ENCODE measurements around the gene CHPT1.

Gene CHPT1

DNA sequence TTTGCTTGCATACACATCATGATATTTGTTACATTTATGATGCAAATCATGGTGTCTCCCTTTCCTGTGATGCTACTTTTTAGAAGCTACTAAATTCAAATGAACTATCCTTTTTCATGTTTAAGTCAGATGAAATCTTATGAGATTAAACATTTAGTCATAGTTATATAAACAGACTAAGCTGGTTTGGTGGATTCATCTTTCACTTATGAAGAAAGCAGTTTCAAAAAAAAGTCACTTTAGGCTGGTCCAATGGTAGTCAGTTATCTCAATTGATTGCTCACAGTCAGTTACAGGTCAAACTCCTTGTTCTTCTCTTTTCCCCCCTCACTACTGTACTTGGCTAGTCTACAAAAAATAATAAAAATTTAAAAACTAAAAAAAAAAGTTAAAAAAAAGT, 22.1 kb downstream of the CHPT1 start:
- no peak overlapping the region for H3K27ac ChIP-seq (ENCODE audit: low read depth, low read length, poor library complexity, severe bottlenecking)
- no peaks in the 10 kb centered on the region for H3K9me2 ChIP-seq (ENCODE audit: low read depth, low read length)
- no peaks in the 10 kb centered on the region for H3K27me3 ChIP-seq (ENCODE audit: insufficient read depth, low read length)
- H3F3A ChIP-seq (ENCODE audit: insufficient read depth, low read length), result no peaks in the 10 kb centered on the region
- no peaks in the 10 kb centered on the region for H4K20me1 ChIP-seq (ENCODE audit: insufficient read depth, low read length)
- no peak overlapping the region for H3K9ac ChIP-seq (ENCODE audit: low read length)
- no peak for TF ChIP-seq EZH2 (IDR thresholded peaks at IDR 0.05; ENCODE audit: borderline replicate concordance, low read length)
- TF ChIP-seq, protein P1, sequence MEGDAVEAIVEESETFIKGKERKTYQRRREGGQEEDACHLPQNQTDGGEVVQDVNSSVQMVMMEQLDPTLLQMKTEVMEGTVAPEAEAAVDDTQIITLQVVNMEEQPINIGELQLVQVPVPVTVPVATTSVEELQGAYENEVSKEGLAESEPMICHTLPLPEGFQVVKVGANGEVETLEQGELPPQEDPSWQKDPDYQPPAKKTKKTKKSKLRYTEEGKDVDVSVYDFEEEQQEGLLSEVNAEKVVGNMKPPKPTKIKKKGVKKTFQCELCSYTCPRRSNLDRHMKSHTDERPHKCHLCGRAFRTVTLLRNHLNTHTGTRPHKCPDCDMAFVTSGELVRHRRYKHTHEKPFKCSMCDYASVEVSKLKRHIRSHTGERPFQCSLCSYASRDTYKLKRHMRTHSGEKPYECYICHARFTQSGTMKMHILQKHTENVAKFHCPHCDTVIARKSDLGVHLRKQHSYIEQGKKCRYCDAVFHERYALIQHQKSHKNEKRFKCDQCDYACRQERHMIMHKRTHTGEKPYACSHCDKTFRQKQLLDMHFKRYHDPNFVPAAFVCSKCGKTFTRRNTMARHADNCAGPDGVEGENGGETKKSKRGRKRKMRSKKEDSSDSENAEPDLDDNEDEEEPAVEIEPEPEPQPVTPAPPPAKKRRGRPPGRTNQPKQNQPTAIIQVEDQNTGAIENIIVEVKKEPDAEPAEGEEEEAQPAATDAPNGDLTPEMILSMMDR (IDR thresholded peaks at IDR 0.05; ENCODE audit: low read length), result no peak
- peaks cover 23% of the 10 kb centered on the region for H3K79me2 ChIP-seq (ENCODE audit: insufficient read depth, low read length)
- peaks cover 69% of the 10 kb centered on the region for H3K36me3 ChIP-seq (ENCODE audit: insufficient read depth, low read length)
- no peak overlapping the region for H2AFZ ChIP-seq (ENCODE audit: low read length)
- no peaks in the 10 kb centered on the region for H3K9me3 ChIP-seq (ENCODE audit: low read length)
- no peaks in the 10 kb centered on the region for H3K4me1 ChIP-seq (ENCODE audit: insufficient read depth, low read length, severe bottlenecking)
- no peak overlapping the region for H3K4me3 ChIP-seq (ENCODE audit: low read depth, low read length, poor library complexity, severe bottlenecking)
- H3K4me2 ChIP-seq (ENCODE audit: low read length), result no peak overlapping the region

DNA sequence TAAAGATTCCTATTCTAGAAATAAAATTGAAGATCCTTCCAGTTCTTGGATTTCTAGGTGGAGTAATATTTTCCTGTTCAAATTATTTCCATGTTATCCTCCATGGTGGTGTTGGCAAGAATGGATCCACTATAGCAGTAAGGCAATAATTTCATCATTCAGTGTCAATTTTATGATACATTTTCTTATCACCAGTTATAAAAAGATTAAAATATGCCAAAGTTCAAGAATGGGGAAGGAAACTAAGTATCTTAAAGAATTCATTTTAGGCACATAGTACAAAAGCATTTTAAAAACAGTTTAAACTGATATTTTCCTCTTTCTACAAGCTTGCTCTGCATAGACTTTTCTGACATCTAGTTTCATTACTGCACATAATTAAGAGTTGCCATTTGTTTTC, 22.7 kb downstream of the CHPT1 start:
- Histone ChIP-seq H3K4me1 (ENCODE audit: insufficient read depth, low read length, severe bottlenecking) (no peaks in the 10 kb centered on the region), H3K27ac (ENCODE audit: low read depth, low read length, poor library complexity, severe bottlenecking) (no peak overlapping the region), H3K9me2 (ENCODE audit: low read depth, low read length) (no peaks in the 10 kb centered on the region), H3K9ac (ENCODE audit: low read length) (no peak overlapping the region), H2AFZ (ENCODE audit: low read length) (no peak overlapping the region), H3K4me3 (ENCODE audit: low read depth, low read length, poor library complexity, severe bottlenecking) (no peak overlapping the region), H4K20me1 (ENCODE audit: insufficient read depth, low read length) (no peaks in the 10 kb centered on the region), H3K36me3 (ENCODE audit: insufficient read depth, low read length) (peaks cover 74% of the 10 kb centered on the region), H3K4me2 (ENCODE audit: low read length) (no peak overlapping the region), H3K27me3 (ENCODE audit: insufficient read depth, low read length) (no peaks in the 10 kb centered on the region), H3K79me2 (ENCODE audit: insufficient read depth, low read length) (peaks cover 18% of the 10 kb centered on the region; the same call in 1 of the 2 replicates), H3F3A (ENCODE audit: insufficient read depth, low read length) (no peaks in the 10 kb centered on the region), H3K9me3 (ENCODE audit: low read length) (no peaks in the 10 kb centered on the region)
- TF ChIP-seq, protein P1 (IDR thresholded peaks at IDR 0.05; ENCODE audit: low read length), result no peak
- TF ChIP-seq EZH2 (IDR thresholded peaks at IDR 0.05; ENCODE audit: borderline replicate concordance, low read length), result no peak

DNA sequence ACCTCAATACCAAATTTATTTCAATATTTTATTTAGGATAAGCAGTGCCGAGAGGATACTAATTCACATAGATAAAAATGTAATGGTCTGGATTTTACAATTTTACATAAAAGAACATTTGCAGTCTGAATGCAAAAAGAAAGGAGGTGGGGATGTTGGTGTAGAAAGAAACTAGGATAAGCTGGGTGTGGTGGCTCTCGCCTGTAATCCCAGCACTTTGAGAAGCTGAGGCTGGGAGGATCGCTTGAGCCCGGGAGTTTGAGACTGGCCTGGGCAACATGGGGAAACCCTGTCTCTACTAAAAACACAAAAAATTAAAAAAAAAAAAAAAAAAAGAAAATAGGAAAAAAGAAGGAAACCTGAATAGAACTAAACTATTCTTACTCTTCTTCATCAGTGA, 25.0 kb downstream of the CHPT1 start:
- H3K9me3 ChIP-seq (ENCODE audit: low read length), result no peaks in the 10 kb centered on the region
- H3K4me3 ChIP-seq (ENCODE audit: low read depth, low read length, poor library complexity, severe bottlenecking), result no peak overlapping the region
- no peaks in the 10 kb centered on the region for H3K4me1 ChIP-seq (ENCODE audit: insufficient read depth, low read length, severe bottlenecking)
- H2AFZ ChIP-seq (ENCODE audit: low read length), result no peak overlapping the region
- no peak for TF ChIP-seq EZH2 (IDR thresholded peaks at IDR 0.05; ENCODE audit: borderline replicate concordance, low read length)
- TF ChIP-seq, protein P1 (IDR thresholded peaks at IDR 0.05; ENCODE audit: low read length), result no peak
- peaks cover under 1% of the 10 kb centered on the region; the same call in 1 of the 2 replicates for H3K79me2 ChIP-seq (ENCODE audit: insufficient read depth, low read length)
- H3K36me3 ChIP-seq (ENCODE audit: insufficient read depth, low read length), result peaks cover 80% of the 10 kb centered on the region
- no peaks in the 10 kb centered on the region for H3K9me2 ChIP-seq (ENCODE audit: low read depth, low read length)
- no peak overlapping the region for H3K4me2 ChIP-seq (ENCODE audit: low read length)
- H4K20me1 ChIP-seq (ENCODE audit: insufficient read depth, low read length), result no peaks in the 10 kb centered on the region
- H3K27ac ChIP-seq (ENCODE audit: low read depth, low read length, poor library complexity, severe bottlenecking), result no peak overlapping the region
- H3F3A ChIP-seq (ENCODE audit: insufficient read depth, low read length), result no peaks in the 10 kb centered on the region
- H3K27me3 ChIP-seq (ENCODE audit: insufficient read depth, low read length), result no peaks in the 10 kb centered on the region
- H3K9ac ChIP-seq (ENCODE audit: low read length), result no peak overlapping the region

Data from OCI-LY1 (cell line).